ENCODE results near the gene PSMC3. TPM values are rescaled to one million over a fixed set of nuclear protein-coding genes. Genes with fewer than 3 reads are reported as not detected.

The PSMC3 gene
- total and polyA plus RNA-seq, 8 donors = 8.1 to 175 (median 131) TPM

- 51 to 79% (median 70%) methylated on average over 3 of the region's 3 CpGs for WGBS, 5 donors
- no peak for TF ChIP-seq EP300 (IDR thresholded peaks at IDR 0.05)
- TF ChIP-seq POLR2A (IDR thresholded peaks at IDR 0.05) = no peak
- TF ChIP-seq POLR2AphosphoS5 (IDR thresholded peaks at IDR 0.05) = no peak
- no peak for TF ChIP-seq CTCF (IDR thresholded peaks at IDR 0.05)
- intact Hi-C loops (cut with DNase I; ENCODE audit: low total_unique reads) = no loop called here
- Histone ChIP-seq H3K27ac (no peak overlapping the region), H3K4me3 (no peak overlapping the region), H3K36me3 (no peaks in the 10 kb centered on the region), H3K4me1 (peaks cover 0 to 13% (median 6%) of the 10 kb centered on the region in 4 donors), H3K27me3 (no peaks in the 10 kb centered on the region), H3K9me3 (no peaks in the 10 kb centered on the region)
- DNase-seq = no peak
These were observed 6.9 kb upstream of the PSMC3 start for GRCh38 chr11:47433157-47433556.

GRCh38 chr11:47431356-47432083 is 5.3 kb upstream of the PSMC3 start:
- Histone ChIP-seq H3K4me1 (peaks cover 0 to 10% (median 3%) of the 10 kb centered on the region in 4 donors), H3K27ac (no peak overlapping the region), H3K36me3 (no peaks in the 10 kb centered on the region), H3K4me3 (no peak overlapping the region), H3K27me3 (no peaks in the 10 kb centered on the region), H3K9me3 (no peaks in the 10 kb centered on the region)
- intact Hi-C loops (cut with DNase I; ENCODE audit: low total_unique reads) = no loop called here
- DNase-seq = no peak
- WGBS, 5 donors = 86 to 88% (median 87%) methylated on average over 9 of the region's 9 CpGs
- TF ChIP-seq CTCF (IDR thresholded peaks at IDR 0.05) = no peak
- TF ChIP-seq POLR2A (IDR thresholded peaks at IDR 0.05) = no peak
- no peak for TF ChIP-seq POLR2AphosphoS5 (IDR thresholded peaks at IDR 0.05)
- no peak for TF ChIP-seq EP300 (IDR thresholded peaks at IDR 0.05)

- Histone ChIP-seq H3K9me3 (no peaks in the 10 kb centered on the region), H3K4me3 (no peak overlapping the region), H3K4me1 (peaks cover under 1 to 12% (median 6%) of the 10 kb centered on the region in 4 donors), H3K27me3 (no peaks in the 10 kb centered on the region), H3K36me3 (no peaks in the 10 kb centered on the region), H3K27ac (no peak overlapping the region)
- WGBS, 5 donors = 60 to 78% (median 67%) methylated on average over 5 of the region's 5 CpGs
- no peak for DNase-seq
- intact Hi-C loops (cut with DNase I; ENCODE audit: low total_unique reads) = no loop called here
- no peak for TF ChIP-seq POLR2A (IDR thresholded peaks at IDR 0.05)
- no peak for TF ChIP-seq POLR2AphosphoS5 (IDR thresholded peaks at IDR 0.05)
- no peak for TF ChIP-seq CTCF (IDR thresholded peaks at IDR 0.05)
- no peak for TF ChIP-seq EP300 (IDR thresholded peaks at IDR 0.05)
These were observed 4.3 kb upstream of the PSMC3 start for GRCh38 chr11:47430524-47430923.

GRCh38 chr11:47425611-47426010 is 628 bp downstream of the PSMC3 start:
- Histone ChIP-seq H3K36me3 (peaks cover 38 to 45% (median 44%) of the 10 kb centered on the region in 4 donors), H3K4me1 (peaks cover 14 to 30% (median 21%) of the 10 kb centered on the region in 4 donors), H3K27ac (peak overlapping the region; percentile 85 to 96 (median 94)), H3K4me3 (peak overlapping the region; percentile 89 to 95 (median 93)), H3K27me3 (no peaks in the 10 kb centered on the region), H3K9me3 (no peaks in the 10 kb centered on the region)
- intact Hi-C loops (cut with DNase I; ENCODE audit: low total_unique reads) = no loop called here
- no peak for TF ChIP-seq POLR2AphosphoS5 (IDR thresholded peaks at IDR 0.05)
- no peak for TF ChIP-seq POLR2A (IDR thresholded peaks at IDR 0.05)
- no peak for TF ChIP-seq CTCF (IDR thresholded peaks at IDR 0.05)
- TF ChIP-seq EP300 (IDR thresholded peaks at IDR 0.05) = no peak
- DNase-seq = no peak
- WGBS, 5 donors = 0 to 1% (median 0%) methylated on average over 14 of the region's 14 CpGs

Data from stomach (tissue), 9 donors.